HEK293 (cell line): Measurements from ENCODE around the gene ADIPOR2.

Source experiments
- GFI1B ChIP-seq: fragments of 450-650 bp; formaldehyde crosslinking; IDR thresholded peaks from 2 replicates; pipeline ENCODE4 v1.5.1; 2016; ENCODE audit warnings: missing biosample characterization, missing genetic modification characterization
- KLF8 ChIP-seq: fragments of 450-650 bp; formaldehyde crosslinking; IDR thresholded peaks from 2 replicates; pipeline ENCODE4 v1.5.1; 2016; ENCODE audit warnings: missing biosample characterization, missing genetic modification characterization
- MEIS1 ChIP-seq: sonication (generic); formaldehyde crosslinking; IDR thresholded peaks from 2 replicates; pipeline ENCODE4 v1.8.1; 2022; ENCODE audit warnings: missing genetic modification reagents, mild to moderate bottlenecking, borderline replicate concordance
- RBAK ChIP-seq: fragments of 450-650 bp; formaldehyde crosslinking; IDR thresholded peaks from 2 replicates; pipeline ENCODE4 v1.5.1; 2016; ENCODE audit warnings: missing biosample characterization, missing genetic modification characterization
- SALL2 ChIP-seq: fragments of 450-650 bp; formaldehyde crosslinking; IDR thresholded peaks from 2 replicates; pipeline ENCODE4 v1.5.0; 2017; ENCODE audit warnings: missing biosample characterization, mild to moderate bottlenecking, missing genetic modification characterization, borderline replicate concordance
- TCF7L2 ChIP-seq: IDR thresholded peaks from 2 replicates; pipeline ENCODE4 v1.6.1; 2011; ENCODE audit warnings: low read depth, mild to moderate bottlenecking, inconsistent platforms, low read length, moderate library complexity, borderline replicate concordance
- ZNF521 ChIP-seq: fragments of 450-650 bp; formaldehyde crosslinking; IDR thresholded peaks from 2 replicates; pipeline ENCODE4 v1.5.1; 2017; ENCODE audit warnings: missing biosample characterization, mild to moderate bottlenecking, missing genetic modification characterization
- ZNF624 ChIP-seq: fragments of 450-650 bp; formaldehyde crosslinking; IDR thresholded peaks from 2 replicates; pipeline ENCODE4 v1.5.1; 2017; ENCODE audit warnings: missing biosample characterization, missing genetic modification characterization
- TF ChIP-seq, protein P1 (sequence below): fragments of 450-650 bp; formaldehyde crosslinking; IDR thresholded peaks from 2 replicates; pipeline ENCODE4 v1.5.1; 2016; ENCODE audit warnings: missing biosample characterization, missing genetic modification characterization

DNA sequence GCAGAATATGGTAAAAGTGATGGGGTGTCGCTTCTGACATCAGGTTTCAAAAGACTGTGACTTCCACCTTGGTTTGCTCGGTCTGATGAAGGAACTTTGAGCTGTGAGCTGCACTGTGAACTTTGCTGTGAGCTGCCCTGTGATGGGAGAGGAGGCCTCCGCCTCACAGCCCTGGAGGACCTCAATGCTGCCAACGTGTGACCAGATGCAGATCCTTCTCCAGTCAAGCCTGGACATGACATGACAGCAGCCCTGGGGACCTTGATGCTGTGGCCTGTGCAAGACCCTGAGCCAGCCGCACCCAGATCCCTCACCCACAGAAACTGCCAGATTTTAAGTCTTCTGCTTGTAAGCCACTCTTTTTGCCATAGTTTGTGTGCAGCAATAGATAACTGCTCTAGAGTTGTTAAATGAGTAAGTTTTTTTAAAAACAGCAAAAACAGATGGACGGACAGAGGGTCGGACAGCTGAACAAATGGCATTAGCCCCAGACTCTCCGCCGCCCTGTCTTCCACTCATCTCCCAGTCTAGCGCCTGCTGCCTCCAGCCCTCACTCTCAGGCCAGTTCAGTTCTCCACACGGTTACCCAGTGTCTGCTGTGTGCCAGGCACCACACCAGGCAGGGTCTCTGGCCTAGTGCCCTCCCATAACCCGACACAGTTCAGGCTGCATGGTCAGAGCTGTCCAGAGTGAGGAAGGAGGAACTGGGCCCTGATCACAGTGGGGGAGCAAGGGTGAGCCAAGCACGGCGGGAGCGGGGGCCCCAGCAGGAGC is 116.4 kb downstream of the ADIPOR2 start:
- TF ChIP-seq ZNF521 (tag by site-specific recombination) (no peak), MEIS1 (no peak), RBAK (tag by site-specific recombination) (no peak), SALL2 (tag by site-specific recombination) (no peak), KLF8 (tag by site-specific recombination) (no peak), TCF7L2 (no peak), ZNF624 (no peak), GFI1B (tag by site-specific recombination) (no peak)
- TF ChIP-seq, protein P1, sequence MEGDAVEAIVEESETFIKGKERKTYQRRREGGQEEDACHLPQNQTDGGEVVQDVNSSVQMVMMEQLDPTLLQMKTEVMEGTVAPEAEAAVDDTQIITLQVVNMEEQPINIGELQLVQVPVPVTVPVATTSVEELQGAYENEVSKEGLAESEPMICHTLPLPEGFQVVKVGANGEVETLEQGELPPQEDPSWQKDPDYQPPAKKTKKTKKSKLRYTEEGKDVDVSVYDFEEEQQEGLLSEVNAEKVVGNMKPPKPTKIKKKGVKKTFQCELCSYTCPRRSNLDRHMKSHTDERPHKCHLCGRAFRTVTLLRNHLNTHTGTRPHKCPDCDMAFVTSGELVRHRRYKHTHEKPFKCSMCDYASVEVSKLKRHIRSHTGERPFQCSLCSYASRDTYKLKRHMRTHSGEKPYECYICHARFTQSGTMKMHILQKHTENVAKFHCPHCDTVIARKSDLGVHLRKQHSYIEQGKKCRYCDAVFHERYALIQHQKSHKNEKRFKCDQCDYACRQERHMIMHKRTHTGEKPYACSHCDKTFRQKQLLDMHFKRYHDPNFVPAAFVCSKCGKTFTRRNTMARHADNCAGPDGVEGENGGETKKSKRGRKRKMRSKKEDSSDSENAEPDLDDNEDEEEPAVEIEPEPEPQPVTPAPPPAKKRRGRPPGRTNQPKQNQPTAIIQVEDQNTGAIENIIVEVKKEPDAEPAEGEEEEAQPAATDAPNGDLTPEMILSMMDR (tag by site-specific recombination): no peak
